Suppressor macrophage treated with lipopolysaccharide for 4 hours (primary cell): ENCODE measurements around the gene HAGH.
A peak's percentile ranks its signal among the peaks of the same experiment; 100 is the strongest.
"Not testable (repeated sequence)": the region's sequence is repeated elsewhere in the genome, so short reads cannot be mapped to it uniquely, and the experiment has no call there.

Experiments used
- DNase-seq: peaks from one replicate; pipeline ENCODE4 v3.0.0-alpha.2; 2020

The HAGH gene

DNA sequence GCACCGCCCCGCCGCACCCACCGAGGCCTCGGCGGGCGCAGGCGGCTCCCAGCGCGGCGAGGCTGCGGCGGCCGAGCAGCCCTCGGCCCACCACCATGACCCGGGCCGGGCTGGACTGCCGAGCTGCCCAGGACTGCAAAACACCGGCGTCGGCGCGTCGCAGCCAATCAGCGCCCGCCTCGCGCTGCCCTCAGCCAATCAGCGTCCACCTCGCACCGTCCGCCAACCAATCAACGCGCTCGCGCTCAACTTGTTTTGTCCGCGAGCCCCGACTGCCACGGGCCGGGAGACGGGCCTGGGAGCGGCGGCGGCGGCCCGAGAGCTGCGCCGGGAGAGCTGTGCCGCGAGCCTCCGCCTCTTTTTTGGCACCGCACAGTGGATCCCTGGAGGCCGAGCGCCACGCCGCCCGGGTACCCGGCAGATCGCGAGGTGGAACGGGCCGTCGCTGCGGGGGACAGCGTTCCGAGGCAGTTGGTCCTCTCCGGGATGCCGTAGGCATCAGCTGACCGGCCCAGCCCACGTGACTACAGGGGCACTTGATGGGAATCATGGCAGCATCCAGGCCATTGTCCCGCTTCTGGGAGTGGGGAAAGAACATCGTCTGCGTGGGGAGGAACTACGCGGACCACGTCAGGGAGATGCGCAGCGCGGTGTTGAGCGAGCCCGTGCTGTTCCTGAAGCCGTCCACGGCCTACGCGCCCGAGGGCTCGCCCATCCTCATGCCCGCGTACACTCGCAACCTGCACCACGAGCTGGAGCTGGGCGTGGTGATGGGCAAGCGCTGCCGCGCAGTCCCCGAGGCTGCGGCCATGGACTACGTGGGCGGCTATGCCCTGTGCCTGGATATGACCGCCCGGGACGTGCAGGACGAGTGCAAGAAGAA, at the start of gene HAGH, which contains the start of gene FAHD1:
TSS of gene HAGH (minus strand) at position 135 of the 883 bp plus-strand sequence. CDS start at position 97, 38 bp downstream.
TSS of gene FAHD1 (plus strand) at position 516 of the 883 bp plus-strand sequence. CDS start at position 549, 33 bp downstream.
- DNase-seq: peak; percentile 96

DNA sequence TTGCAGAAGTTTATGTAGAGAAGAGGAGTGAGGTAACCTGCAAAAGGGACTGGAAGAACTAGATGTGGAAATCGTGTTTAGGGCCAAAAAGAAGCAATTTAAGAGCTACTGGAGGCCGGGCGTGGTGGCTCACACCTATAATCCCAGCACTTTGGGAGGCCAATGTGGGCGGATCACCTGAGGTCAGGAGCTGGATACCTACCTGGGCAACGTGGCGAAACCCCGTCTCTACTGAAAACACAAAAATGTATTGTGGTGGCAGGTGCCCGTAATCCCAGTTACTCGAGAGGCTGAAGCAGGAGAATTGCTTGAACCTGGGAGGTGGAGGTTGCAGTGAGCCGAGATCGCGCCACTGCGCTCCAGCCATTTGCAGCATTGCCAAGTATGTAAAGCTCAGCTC, 49.4 kb upstream of the HAGH start:
- DNase-seq: not testable (repeated sequence)

DNA sequence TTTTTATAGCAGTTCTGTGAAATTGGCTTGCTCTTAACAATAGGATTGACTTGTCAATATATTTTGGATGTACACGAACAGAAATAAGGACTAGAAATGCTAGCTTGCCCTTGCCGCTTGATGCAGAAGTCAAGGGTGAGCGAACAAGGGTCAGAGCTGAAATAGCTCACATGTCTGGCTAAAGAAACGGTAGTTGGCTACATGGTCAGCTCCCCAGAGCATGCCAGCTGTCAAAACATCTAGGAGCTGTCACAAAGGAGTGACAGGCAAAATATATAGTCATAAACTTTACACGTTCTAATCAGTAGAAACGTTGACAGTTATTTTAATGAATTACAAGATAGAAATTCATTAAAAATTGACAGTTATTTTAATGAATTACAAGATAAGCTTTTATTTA, 48.2 kb upstream of the HAGH start:
- DNase-seq: no peak

DNA sequence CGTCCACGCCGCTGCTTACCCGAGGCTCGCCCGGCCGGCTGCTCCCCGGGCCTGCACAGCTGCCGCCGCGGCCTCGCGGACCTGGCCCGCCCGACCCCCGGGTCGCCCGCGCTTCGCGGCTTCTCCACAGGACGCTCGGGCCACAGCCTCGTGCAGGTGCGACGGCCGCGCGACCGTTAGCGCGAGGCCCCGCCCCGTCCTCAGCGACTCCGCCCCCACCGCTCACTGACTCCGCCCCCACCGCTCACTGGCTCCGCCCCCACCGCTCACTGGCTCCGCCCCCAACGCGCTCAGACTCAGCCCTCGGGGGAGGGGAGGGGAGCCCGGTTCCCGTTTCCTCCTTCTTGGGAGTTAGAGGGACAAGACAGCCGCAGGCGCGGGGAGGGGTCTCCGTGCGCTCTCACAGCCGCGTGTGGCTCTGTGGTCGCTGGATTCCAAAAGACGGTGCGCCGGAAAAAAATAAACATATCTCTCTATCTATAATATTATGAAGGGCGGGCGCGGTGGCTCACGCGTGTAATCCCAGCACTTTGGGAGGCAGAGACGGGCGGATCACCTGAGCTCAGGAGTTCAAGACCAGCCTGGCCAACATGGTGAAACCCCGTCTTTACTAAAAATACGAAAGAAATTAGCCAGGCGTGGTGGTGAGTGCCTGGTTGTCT, 45.5 kb upstream of the HAGH start, which contains the start of gene MEIOB:
TSS of gene MEIOB (minus strand) at position 191 of the 662 bp plus-strand sequence. CDS start 3,989 bp downstream, outside the sequence.
- peak; percentile 71 for DNase-seq

DNA sequence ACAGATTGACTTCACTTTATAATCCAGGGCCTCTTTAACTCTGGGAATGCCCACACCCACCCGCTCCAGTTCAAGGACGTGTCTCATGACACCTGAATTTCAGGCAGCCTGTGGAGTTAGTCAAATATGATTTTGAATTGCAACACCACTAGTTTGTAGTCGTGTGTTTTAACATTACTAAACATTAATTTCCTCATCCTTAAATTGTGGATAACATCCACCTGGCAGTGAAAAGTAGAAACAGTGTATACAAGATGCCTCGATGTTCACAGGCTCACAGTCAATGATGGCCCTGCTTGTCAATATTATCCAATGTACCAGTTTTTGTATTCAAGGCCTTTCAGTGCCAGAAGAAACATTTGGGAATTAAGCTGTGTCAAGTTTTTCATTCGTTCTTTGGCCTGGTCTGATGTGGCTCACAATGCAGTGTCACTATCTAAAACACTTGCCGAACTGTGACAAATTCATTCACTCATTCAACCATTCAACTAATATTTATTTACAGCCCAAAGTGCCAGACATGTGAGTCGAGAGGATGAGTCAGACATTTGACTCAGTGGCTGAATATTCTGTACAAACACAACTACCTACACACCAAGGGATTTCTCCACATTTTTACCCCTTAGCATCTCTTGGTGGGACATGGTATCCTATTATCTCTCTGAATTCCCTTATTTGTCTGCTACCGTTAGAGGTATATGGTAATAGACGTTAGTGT, 43.9 kb upstream of the HAGH start:
- peak; percentile 6 for DNase-seq

DNA sequence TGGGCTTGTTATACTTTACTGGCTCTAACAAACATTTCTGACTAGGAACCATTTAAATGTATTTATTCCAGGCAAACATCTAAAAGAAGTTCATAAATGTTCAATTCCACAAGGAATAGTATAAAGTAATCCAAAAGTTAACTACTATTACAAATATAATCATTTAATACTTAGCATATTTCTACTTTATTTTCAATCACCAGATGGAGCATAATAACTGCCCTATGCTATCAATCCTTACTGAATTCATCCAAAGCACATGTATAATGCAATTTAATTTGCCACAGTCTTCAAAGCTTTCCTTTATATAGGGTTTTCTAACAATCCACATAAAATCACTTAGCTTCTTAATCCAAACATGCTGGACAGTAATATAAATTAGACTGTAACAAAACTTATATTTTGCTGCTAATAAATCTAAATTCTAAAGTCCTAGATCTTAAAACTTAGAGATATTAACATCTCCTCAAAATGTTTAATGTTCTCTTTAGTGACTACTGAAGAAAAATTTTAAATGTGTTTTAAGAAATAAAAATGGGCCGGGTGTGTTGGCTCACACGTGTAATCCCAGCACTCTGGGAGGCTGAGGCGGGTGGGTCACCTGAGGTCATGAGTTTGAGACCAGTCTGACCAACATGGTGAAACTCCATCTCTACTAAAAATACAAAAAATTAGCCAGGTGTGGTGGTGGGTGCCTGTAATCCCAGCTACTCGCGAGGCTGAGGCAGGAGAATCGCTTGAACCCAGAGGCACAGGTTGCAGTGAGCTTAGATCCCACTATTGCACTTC, 39.5 kb upstream of the HAGH start:
- no peak for DNase-seq

DNA sequence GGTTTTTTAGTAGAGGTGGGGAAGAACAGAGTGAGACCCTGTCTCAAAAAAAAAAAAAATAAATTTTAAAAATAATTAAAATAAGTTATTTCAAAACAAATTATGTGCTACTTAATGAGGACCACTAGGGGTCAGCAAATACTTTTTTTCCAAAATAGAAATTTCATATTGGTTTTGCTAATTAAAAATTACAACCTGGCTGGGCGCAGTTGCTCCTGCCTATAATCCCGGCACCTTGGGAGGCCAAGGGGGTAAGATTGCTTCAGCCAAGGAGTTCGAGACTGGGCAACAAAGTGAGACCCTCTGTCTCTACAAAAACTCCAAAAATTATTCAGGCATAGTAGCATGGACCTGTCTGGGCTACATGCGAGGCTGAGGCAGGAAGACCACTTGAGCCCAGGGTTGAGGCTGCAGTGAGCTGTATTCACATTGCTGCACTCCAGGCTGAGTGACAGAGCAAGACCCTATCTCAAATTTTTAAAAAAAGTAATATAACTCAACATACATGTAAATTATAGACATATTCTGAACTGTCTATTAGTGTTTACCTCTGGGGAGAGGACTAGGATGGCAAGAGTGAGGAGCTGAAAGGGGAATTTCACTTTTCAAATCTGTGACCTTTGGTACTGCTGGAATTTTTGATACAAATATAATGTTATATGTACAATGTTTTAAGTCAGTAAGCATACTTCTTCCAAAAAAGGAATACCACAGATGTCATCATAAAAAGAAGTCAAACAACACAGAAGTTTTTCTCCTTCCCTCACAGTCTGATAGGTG, 37.2 kb upstream of the HAGH start:
- peak; percentile 37 for DNase-seq

DNA sequence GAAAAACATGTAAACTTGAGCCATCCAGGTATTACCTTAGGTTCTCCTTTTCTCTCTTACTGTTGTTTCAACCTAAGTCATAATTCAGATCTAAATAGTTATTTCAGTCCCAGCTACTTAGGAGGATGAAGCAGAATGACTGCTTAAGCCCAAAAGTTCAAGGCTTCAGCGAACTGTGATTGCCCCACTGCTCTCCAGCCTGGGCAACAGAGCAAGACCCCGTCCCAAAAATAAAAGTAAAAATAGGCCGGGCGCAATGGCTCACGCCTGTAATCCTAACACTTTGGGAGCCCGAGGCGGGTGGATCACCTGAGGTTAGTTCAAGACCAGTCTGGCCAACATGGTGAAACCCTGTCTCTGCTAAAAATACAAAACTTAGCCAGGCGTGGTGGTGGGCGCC, 35.8 kb upstream of the HAGH start:
- no peak for DNase-seq

DNA sequence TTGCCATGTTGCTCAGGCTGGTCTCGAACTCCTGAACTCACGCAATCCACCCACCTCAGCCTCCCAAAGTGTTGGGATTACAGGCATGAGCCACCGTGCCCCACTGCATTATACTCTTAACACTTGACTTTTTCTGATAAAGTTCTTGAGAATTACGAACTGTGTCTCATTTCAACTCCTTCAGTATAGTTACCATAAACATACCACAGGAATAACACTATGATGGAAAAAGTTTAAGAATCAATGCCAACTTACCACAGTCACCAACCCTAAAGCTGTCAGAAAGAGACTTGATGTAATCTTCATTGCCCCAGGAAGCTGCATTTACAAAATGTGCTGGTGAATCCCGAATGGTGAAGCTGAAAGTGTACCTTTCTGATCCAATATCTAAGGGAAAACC, 35.1 kb upstream of the HAGH start:
- no peak for DNase-seq

DNA sequence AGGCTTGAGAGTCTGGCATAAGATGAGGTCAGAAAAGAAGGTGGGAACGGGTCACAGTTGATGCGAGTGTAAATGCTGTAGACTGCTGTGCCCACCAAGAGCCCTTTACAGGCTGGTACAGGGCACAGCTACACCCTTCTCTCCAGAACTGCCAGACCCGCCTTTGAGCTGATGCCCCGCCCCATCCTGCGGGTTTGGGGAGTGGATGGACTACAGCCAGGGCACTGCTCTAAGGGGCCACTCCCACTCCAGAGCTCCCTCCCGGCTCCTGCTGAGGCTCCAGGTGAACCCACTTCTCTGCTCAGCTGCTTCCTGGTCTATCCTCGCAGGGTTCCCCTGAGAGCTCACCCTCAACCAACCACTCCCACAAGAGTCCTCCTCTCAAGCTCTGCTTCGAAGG, 33.0 kb upstream of the HAGH start:
- DNase-seq: no peak

DNA sequence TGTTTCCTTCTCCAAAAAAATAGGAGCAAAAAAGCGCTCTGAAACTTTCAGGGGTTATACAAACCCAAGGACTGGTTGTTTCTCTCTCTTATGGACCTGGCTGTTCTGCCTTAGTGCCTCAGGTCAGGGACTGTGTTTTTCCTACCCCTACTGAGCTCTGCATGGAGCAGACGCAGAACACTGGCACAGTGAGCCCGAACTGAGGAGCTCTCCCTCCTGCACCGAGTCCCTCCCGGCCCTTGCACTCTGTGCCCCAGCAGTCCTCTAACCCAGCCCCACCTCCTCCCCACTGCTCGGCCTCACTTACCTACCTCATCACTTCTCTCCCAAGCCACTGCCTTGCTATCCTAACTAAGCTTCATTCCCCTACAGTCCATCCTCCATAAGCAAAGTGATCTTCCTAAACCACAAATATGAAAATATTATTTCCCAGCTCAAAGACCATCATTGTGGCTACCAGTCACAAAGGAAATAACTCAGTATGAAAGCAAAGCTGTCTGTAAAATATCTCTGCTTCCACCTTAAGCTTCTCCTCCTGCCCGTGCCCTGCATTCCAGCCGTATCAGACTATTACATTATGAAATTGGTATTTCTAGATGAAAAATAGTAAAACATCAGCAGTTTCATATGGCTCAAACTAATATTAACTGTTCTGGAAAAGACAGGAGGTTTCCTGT, 31.7 kb upstream of the HAGH start:
- DNase-seq: no peak

DNA sequence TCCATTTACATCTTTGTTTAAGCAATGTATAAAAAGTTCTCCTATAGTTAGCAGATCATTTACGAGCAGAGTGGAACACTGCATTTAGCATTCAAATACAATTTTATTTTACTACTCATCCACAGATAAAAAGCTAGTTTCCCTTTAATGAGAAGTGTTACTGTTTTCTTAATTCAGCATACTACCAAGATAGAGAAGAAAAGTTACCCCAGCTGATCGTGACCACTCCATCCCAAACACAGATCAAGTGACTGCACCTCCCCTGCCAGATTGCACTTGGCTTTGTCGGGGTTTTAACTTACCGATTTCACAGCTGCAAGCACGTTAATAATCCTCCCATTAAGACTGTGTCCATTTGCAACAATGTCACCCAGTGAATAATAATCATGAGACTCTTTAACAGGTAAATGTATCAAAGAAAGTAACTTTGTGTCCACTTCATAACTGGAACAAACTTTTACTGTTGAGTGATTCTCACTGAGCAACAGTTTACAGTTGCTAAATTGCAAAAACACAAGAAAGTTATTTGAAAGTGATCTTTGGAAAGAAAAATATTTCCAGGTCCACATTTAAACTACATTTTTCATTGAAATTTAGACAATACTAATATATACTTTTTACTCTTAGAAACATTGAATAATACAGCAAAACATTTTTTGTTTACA, 30.9 kb upstream of the HAGH start:
- DNase-seq: no peak

DNA sequence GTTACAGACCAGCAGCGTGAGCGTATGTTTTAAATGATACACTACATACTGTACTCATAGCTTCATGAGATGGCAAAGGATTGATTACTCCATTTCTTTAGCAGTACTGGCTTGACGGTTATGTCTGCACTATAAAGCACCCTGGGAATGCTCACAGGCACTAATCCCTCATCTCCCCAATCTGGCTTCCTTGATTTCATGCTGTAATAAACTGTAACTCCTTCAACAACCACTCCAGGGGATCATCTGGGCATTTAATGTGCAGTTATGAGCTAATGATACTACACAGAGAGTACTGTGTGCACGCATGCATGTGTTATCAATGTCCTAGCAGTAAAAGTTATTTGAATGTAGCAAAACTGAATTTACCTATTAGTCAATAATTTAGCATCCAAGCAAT, 25.2 kb upstream of the HAGH start:
- DNase-seq: no peak

DNA sequence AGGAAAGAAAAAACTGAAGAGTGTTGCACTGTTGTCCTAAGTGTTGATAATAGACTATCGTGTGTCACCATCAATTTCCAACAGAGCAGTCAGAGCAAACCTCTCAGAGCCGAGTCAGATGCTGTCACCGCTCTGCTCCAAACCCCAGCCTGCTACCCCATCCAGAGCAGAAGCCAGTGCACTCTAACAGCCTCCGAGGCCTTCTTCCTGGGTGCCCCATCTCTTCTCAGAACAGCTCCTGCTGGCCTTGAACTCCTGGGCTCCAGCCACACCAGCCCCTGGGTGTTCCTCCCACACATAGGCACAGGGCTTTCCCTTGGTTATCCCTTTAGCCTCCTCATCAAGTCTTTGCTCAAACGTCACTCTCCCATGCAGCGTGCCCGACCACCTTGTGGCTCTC, 24.4 kb upstream of the HAGH start:
- no peak for DNase-seq

DNA sequence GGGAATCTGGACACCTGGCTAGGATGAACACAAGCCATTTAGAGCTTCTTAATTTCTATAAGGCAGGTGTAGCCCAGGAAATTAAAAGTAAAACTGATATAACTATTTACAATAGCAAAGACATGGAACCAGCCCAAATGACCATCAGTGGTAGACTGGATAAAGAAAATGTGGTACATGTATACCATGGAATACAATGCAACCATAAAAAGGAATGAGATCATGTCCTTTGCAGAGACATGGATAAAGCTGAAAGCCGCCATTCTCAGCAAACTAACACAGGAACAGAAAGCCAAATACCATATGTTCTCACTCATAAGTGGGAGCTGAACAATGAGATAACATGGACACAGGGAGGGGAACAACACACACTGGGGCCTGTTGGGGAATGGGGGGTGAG, 19.8 kb upstream of the HAGH start:
- no peak for DNase-seq

DNA sequence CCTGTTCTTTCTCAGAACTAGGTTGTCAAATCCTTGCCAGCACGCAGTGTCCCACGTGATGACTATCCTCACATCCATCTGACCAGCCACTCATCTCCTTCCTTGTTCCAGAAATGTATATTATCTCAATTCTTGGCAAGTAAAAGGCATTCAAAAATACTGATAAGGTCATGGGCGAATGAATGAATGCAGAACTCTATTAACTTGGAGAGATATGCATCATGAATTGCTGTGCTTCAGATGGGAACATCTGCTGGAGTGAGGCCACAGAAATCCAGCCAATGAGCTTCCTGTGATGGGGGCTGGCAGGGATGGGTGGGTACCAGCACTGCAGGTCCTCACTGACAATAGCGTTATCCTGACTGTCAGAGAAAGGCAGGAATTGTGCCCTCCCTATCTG, 19.4 kb upstream of the HAGH start:
- DNase-seq: no peak

DNA sequence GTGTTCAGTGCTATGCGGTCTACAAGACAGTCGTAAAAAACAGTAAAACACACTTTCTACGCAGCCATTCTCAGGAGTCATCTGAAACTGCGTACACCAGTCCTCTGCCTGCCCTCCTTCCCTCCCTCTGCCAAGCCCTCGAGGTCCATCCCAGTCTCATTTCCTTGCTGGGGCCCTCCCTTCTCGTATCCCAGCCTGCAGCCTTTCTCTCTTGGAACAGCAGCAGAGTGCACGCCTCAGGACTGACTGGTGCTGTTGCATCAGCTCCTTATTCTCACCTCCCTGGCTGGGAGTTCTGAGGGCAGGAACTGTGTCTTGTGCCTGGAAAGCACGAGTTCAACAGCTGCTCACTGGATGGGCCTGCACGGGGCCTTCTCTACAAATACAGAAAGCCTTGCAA, 12.9 kb upstream of the HAGH start:
- DNase-seq: no peak

DNA sequence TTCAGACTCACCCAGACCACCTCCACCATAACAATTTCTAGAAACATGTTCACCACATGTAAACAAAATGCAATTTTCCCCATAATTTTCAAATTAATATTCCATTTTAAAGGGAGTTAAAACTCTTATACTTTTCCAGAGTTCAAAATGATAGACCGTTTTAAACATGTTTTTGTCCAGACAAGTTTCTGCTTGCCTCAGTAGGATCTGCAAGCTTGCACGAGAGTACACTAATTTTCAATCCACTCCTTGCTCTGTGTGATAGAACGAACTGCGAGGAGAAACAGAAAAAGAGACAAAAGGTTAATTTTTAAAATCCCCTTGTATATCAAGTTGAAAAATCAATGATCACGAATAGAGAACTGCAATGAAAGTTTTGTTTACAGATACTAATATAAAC, 7.5 kb upstream of the HAGH start:
- no peak for DNase-seq

DNA sequence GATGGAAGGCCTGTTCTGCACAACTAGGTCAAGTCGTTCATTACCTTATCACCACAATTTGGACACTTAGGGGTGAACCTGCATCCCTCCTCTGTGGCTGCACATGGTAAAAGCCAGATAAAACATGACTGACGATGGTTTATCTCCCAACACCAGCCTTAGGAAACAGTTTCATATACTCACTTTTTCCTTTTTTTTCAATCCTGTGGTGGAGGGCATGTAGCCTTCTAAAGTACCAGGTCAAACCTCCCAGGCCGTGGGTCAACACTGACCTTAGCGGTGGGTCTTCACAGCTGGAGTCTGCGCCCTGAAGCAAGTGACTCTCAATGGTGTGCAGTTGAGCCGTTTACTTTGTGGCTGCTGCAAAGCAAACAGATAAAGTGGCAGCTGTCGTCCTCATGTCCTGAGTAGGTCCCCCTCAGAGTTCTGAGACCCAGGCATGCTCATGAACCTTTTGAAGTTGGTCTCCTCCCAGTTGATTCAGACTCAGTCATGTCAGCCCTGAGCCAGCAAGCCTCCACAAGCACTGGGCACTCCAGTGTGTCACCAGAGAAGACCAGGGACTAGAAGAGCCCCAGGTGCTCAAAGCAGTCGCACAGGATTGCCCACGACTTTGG, 6.3 kb upstream of the HAGH start:
- no peak for DNase-seq
